WTC11 (cell line): ENCODE measurements around the gene PALD1.

Experiments
- ATF1 ChIP-seq: sonication (generic); formaldehyde crosslinking; IDR thresholded peaks from 2 replicates; pipeline ENCODE4 v1.8.1; 2023; ENCODE audit warnings: mild to moderate bottlenecking, moderate library complexity, missing genetic modification reagents
- ATF2 ChIP-seq: sonication (generic); formaldehyde crosslinking; IDR thresholded peaks from 2 replicates; pipeline ENCODE4 v1.8.1; 2022; ENCODE audit warnings: low read depth, missing genetic modification reagents, borderline replicate concordance
- ATF3 ChIP-seq: sonication (generic); formaldehyde crosslinking; conservative IDR thresholded peaks from 2 replicates; pipeline ENCODE4 v1.8.1; 2022; ENCODE audit warnings: mild to moderate bottlenecking, missing genetic modification reagents
- CTCF ChIP-seq: fragments of 200-600 bp; IDR thresholded peaks from 2 replicates; pipeline ENCODE4 v1.8.0; 2022; ENCODE audit warnings: antibody characterized with exemption
- ELF4 ChIP-seq: sonication (generic); formaldehyde crosslinking; IDR thresholded peaks from 2 replicates; pipeline ENCODE4 v1.8.1; 2022; ENCODE audit warnings: low read depth, mild to moderate bottlenecking, moderate library complexity, missing genetic modification reagents
- ESRRA ChIP-seq: sonication (generic); formaldehyde crosslinking; IDR thresholded peaks from 2 replicates; pipeline ENCODE4 v1.8.1; 2022; ENCODE audit warnings: mild to moderate bottlenecking, missing genetic modification reagents, borderline replicate concordance
- GABPB1 ChIP-seq: sonication (generic); formaldehyde crosslinking; IDR thresholded peaks from 2 replicates; pipeline ENCODE4 v1.8.1; 2023; ENCODE audit warnings: mild to moderate bottlenecking, missing genetic modification reagents
- IRF1 ChIP-seq: sonication (generic); formaldehyde crosslinking; IDR thresholded peaks from 2 replicates; pipeline ENCODE4 v1.8.0; 2023; ENCODE audit warnings: missing genetic modification reagents
- JUN ChIP-seq: sonication (generic); formaldehyde crosslinking; IDR thresholded peaks from 2 replicates; pipeline ENCODE4 v1.8.0; 2023; ENCODE audit warnings: mild to moderate bottlenecking, missing genetic modification reagents
- KAT7 ChIP-seq: sonication (generic); formaldehyde crosslinking; IDR thresholded peaks from 2 replicates; pipeline ENCODE4 v1.8.1; 2023; ENCODE audit warnings: missing genetic modification reagents, mild to moderate bottlenecking, borderline replicate concordance
- NR2C2 ChIP-seq: sonication (generic); formaldehyde crosslinking; IDR thresholded peaks from 2 replicates; pipeline ENCODE4 v1.8.0; 2022; ENCODE audit warnings: mild to moderate bottlenecking, missing genetic modification reagents
- USF2 ChIP-seq: sonication (generic); formaldehyde crosslinking; IDR thresholded peaks from 2 replicates; pipeline ENCODE4 v1.8.1; 2023; ENCODE audit warnings: mild to moderate bottlenecking, missing genetic modification reagents, moderate library complexity

GRCh38 chr10:70564901-70565351 is 86.4 kb downstream of the PALD1 start:
- TF ChIP-seq CTCF: no peak
- TF ChIP-seq USF2 (CRISPR knock-in tag): no peak
- no peak for TF ChIP-seq JUN (CRISPR knock-in tag)
- TF ChIP-seq ATF2 (CRISPR knock-in tag): no peak
- TF ChIP-seq NR2C2 (CRISPR knock-in tag): no peak
- TF ChIP-seq ESRRA (CRISPR knock-in tag): no peak
- no peak for TF ChIP-seq KAT7
- TF ChIP-seq ELF4 (CRISPR knock-in tag): no peak
- no peak for TF ChIP-seq IRF1 (CRISPR knock-in tag)
- TF ChIP-seq ATF3 (CRISPR knock-in tag): no peak
- no peak for TF ChIP-seq GABPB1 (CRISPR knock-in tag)
- TF ChIP-seq ATF1: no peak
